ENCODE data around the gene MAP3K9. TPM values are rescaled to one million over a fixed set of nuclear protein-coding genes. Genes with fewer than 3 reads are reported as not detected.

MAP3K9 gene
- total RNA-seq (2022; extraction: Qiagen RNA extraction) = 5.2 to 6.1 TPM (median 5.6 TPM) in 5 replicates

DNA sequence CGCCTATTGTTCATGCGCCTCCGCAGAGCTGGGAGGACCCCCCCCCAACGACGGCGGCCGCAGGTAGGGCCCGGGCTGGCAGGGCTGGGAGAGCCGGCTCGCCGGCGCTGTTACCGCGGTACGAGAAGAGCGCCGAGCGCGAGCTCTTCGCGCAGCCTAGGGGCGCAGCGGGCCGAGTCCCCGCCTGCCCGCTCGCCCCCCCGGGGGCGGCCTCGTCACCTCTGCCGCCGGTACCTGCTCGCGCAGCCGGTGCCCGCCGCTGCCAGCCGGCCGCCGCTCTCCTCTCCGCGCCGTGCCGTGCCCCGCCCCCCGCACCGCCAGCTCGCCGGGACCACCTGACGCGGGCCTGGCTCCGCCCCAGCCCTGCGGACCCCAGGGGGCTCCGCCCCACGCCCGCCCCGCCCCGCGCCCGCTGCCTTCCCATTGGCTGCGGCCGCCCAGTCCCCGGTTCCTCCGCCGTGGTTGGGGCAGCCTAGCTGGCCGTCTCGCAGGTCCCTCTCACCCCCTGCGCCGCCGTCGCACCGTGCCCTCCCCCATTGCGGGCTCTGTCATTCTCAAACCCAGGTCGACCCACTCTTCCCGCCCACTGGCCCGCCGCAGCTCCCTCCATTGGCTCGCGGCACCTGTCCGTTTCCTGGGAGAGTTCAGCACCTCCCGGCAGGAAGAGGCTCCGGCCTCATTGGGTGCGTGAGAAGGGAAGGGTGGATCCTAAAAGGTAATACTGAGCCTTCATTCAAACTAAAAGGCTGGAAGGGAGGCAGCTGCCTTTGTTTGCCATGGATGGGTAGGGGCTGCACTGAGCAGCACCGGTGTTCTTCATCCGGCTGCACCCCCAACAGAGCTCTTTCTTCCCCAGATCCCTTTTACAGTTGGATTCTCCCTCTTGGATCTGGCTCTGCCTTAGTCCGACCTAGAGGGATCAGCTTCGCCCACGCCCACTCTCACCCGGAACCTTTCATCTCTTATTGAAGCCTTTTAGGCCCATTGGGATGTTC is at the start of gene MAP3K9:
Gene MAP3K9, minus strand, starts transcription at position 289 of the 995 bp plus-strand sequence. CDS start 342 bp downstream, outside the sequence.

Other genes starting within 250 kb of the MAP3K9 start
- 38.8 to 46.1 TPM (median 41.0 TPM) in 5 replicates for gene MED6, start 208.9 kb downstream of the MAP3K9 start, total RNA-seq (2022; extraction: Qiagen RNA extraction)
- gene TTC9, start 167.6 kb downstream of the MAP3K9 start, total RNA-seq (2022; extraction: Qiagen RNA extraction) = 3.0 to 3.8 TPM (median 3.2 TPM) in 5 replicates
- 12.4 to 18.3 TPM (median 16.9 TPM) in 5 replicates for gene PCNX1, start 97.9 kb upstream of the MAP3K9 start, total RNA-seq (2022; extraction: Qiagen RNA extraction)